HK-2 (cell line): Measurements from ENCODE around the gene SPARCL1.
"Not testable (repeated sequence)": the region's sequence is repeated elsewhere in the genome, so short reads cannot be mapped to it uniquely, and the experiment has no call there.

ENCODE experiments used
- DNase-seq: peaks from one replicate; pipeline ENCODE4 v3.0.0-alpha.2; 2018; ENCODE audit not compliant: unreplicated experiment

The SPARCL1 gene

DNA sequence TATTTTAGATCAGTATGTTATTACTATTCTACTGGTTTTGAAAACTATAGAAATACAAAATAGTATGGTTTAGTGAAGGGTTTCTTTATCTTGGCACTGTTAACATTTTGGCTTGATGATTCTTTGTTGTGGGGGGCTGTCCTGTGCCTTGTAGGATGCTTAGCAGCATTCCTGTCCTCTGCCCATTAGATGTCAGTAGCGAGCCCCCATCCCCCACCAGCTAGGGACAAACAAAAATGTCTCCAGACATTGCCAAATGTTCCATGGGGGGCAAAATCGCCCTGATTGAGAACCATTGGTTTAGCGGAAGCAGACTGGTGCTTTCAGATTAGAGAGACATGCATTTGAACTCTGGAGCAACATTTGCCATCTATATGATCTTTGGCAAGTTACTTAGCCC lies 23.3 kb downstream of the SPARCL1 start:
- no peak for DNase-seq

GRCh38 chr4:87502580-87503238 lies 26.5 kb downstream of the SPARCL1 start:
- DNase-seq, result no peak

DNA sequence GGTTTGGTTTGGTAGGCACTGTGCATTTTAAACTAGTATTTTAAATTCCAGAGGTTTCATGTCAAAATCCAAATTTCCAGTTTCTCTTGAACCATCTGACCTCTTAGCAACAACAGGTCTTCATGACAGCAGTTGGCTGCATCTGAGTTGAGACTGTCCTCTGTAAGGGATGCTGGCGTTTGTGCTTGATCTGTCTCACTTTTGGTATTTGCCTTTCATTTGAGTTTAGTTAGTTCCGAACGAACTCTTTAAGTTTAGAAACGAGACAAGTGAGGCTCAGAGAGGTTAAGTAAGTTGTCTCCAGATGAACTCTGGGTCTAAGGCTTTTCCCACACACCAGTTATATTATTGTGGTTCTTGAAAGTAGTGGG lies 29.1 kb downstream of the SPARCL1 start:
- no peak for DNase-seq

- DNase-seq, result no peak
These were observed 29.6 kb downstream of the SPARCL1 start for GRCh38 chr4:87499403-87500091.

GRCh38 chr4:87498446-87498900 lies 30.7 kb downstream of the SPARCL1 start:
- DNase-seq, result no peak

GRCh38 chr4:87497578-87497977 lies 31.6 kb downstream of the SPARCL1 start:
- DNase-seq, result no peak

DNA sequence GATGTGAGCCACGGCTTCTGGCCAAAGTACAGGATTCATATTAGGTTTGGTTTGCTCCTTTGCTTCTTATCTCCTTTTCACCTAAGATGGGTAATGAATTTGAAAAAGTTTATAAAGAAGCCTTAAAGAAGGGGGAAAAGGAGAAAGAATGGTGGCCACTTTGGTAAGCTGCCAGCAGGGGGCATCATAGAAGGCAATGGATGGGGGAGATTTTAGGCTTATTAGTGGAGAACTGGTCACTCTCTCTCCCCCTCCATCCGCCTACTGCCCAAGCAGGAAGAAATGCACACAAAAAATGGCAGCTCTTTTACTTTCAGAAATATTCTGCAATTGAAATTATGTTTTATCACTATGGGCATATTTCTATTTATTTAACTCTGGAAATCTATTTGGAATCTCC lies 32.0 kb downstream of the SPARCL1 start:
- DNase-seq, result no peak

DNA sequence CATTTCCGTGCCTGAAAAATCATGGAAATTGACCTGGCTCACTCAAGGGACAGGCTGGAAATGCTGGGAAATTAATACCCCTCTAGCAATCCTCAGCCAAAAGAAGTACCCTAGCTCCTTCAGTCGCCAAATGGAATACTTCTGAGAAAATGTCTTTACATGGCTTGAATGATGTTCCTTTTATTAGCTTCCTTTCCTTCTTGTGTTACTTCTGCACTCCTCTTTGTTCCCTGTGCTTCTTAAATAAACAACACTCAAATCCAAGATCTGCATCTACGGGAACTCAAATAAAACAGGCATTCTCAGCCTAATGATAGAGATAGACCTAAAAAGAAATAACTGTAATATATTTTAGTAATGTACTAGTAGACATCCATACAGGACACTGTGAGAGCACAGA lies 36.1 kb downstream of the SPARCL1 start:
- DNase-seq, result no peak

DNA sequence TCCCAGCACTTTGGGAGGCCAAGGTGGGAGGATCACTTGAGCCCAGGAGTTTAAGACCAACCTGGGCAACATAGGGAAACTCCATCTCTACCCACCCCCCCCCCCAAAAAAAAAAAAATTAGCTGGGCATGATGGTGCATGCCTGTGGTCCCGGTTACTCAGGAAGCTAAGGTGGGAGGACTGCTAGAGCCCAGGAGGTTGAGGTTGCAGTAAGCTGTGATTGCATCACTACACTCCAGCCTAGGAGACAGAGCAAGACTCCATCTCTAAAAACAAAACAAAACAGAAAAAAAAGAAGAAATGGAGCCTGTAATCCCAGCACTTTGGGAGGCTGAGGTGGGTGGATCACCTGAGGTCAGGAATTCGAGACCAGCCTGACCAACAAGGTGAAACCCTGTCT lies 37.3 kb downstream of the SPARCL1 start:
- not testable (repeated sequence) for DNase-seq

DNA sequence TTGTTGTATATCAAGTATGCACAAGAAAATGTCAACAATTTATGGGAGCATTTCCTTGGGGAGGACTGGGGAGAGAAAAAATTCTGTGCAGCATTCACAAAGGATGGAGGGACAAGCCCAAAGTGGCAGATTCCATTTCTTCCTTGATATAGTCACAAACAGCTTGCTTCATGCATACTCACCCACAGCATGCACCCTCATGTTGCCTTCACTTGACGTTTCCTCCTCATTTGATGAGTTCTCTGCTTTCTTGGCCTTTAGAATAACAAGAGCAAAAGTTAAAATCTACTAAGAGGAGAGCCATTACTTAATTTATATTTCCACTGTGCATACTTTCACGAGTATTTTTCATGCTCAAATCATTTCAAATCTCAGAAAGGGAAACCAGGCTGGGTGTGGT lies 37.7 kb downstream of the SPARCL1 start:
- no peak for DNase-seq

- no peak for DNase-seq
These were observed 38.4 kb downstream of the SPARCL1 start for GRCh38 chr4:87490664-87491369.

DNA sequence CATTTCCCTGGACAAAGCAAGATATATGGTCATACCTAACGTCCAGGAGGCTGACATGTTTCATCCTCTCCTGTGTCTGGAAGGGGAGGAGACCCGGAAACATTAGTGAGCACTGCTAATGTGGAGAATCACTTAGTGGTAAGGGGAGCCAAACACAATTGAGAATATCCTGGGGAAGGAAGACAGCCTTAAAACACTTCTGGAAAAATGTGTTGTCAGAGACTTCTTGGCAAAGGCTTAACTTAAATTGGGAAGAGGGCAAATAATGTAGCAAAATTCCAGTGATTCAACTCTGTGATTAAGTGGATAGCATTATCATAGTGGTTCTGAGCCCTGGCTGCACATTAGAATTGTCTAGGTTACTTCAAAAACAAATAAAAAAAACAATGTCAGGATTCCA lies 39.5 kb downstream of the SPARCL1 start:
- DNase-seq, result no peak

- DNase-seq, result not testable (repeated sequence)
These were observed 40.5 kb downstream of the SPARCL1 start for GRCh38 chr4:87488666-87489065.

DNA sequence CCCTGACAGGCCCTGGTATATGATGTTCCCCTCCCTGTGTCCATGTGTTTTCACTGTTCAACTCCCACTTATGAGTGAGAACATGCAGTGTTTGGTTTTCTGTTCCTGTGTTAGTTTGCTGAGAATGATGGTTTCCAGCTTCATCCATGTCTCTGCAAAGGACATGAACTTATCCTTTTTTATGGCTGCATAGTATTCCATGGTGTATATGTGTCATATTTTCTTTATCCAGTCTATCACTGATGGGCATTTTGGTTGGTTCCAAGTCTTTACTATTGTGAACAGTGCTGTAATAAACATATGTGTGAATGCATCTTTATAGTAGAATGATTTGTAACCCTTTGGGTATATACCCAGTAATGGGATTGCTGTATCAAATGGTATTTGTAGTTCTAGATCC lies 45.9 kb downstream of the SPARCL1 start:
- not testable (repeated sequence) for DNase-seq

- DNase-seq, result no peak
These were observed 47.8 kb downstream of the SPARCL1 start for GRCh38 chr4:87481377-87481776.

- no peak for DNase-seq
These were observed 50.4 kb downstream of the SPARCL1 start for GRCh38 chr4:87478732-87479250.

- DNase-seq, result no peak
These were observed 52.2 kb downstream of the SPARCL1 start for GRCh38 chr4:87476934-87477333.

DNA sequence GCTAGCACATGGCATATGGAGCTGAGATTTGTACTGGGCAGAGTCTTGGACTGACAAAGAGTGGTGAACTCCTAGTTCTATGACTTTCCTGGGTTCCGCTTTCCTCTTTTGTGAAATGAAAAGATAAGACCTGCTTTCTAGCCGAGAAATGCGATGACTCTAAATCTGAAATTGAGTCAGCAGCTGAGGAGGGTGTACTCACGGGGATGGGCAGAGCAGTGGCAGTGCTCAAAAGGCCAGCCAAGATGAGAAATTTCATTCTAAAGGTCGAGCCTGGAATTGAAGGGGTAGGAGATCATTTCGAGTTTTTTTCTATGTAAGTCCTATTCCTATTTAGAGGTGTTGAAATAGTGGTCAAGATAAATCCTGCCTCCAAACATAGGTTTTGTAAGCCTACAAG lies 59.8 kb downstream of the SPARCL1 start:
- no peak for DNase-seq

GRCh38 chr4:87465739-87466366 lies 63.3 kb downstream of the SPARCL1 start:
- DNase-seq, result no peak

- no peak for DNase-seq
These were observed 67.1 kb downstream of the SPARCL1 start for GRCh38 chr4:87462102-87462501.

- no peak for DNase-seq
These were observed 67.9 kb downstream of the SPARCL1 start for GRCh38 chr4:87461281-87461700.

DNA sequence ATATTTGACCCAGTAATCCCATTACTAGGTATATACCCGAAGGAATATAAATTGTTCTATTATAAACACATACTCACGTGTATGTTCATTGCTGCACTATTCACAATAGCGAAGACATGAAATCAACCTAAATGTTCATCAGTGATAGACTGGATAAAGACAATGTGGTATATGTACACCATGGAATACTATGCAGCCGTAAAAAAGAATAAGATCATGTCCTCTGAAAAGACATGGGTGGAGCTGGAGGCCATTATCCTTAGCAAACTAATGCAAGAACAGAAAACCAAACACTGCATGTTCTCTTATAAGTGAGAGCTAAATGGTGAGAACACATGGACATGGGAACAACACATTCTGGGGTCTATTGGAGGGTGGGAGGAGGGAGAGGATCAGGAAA lies 70.3 kb downstream of the SPARCL1 start:
- no peak for DNase-seq
